ENCODE measurements around the gene TUBGCP3. TPM values are rescaled to one million over a fixed set of nuclear protein-coding genes. Genes with fewer than 3 reads are reported as not detected.
"Not testable (repeated sequence)": the region's sequence is repeated elsewhere in the genome, so short reads cannot be mapped to it uniquely, and the experiment has no call there.

TUBGCP3 gene, protein sequence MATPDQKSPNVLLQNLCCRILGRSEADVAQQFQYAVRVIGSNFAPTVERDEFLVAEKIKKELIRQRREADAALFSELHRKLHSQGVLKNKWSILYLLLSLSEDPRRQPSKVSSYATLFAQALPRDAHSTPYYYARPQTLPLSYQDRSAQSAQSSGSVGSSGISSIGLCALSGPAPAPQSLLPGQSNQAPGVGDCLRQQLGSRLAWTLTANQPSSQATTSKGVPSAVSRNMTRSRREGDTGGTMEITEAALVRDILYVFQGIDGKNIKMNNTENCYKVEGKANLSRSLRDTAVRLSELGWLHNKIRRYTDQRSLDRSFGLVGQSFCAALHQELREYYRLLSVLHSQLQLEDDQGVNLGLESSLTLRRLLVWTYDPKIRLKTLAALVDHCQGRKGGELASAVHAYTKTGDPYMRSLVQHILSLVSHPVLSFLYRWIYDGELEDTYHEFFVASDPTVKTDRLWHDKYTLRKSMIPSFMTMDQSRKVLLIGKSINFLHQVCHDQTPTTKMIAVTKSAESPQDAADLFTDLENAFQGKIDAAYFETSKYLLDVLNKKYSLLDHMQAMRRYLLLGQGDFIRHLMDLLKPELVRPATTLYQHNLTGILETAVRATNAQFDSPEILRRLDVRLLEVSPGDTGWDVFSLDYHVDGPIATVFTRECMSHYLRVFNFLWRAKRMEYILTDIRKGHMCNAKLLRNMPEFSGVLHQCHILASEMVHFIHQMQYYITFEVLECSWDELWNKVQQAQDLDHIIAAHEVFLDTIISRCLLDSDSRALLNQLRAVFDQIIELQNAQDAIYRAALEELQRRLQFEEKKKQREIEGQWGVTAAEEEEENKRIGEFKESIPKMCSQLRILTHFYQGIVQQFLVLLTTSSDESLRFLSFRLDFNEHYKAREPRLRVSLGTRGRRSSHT
- polyA plus RNA-seq (2013, experiment 1 of 2) = 19.4 TPM
- polyA plus RNA-seq (2013, experiment 2 of 2) = 23.6 TPM

DNA sequence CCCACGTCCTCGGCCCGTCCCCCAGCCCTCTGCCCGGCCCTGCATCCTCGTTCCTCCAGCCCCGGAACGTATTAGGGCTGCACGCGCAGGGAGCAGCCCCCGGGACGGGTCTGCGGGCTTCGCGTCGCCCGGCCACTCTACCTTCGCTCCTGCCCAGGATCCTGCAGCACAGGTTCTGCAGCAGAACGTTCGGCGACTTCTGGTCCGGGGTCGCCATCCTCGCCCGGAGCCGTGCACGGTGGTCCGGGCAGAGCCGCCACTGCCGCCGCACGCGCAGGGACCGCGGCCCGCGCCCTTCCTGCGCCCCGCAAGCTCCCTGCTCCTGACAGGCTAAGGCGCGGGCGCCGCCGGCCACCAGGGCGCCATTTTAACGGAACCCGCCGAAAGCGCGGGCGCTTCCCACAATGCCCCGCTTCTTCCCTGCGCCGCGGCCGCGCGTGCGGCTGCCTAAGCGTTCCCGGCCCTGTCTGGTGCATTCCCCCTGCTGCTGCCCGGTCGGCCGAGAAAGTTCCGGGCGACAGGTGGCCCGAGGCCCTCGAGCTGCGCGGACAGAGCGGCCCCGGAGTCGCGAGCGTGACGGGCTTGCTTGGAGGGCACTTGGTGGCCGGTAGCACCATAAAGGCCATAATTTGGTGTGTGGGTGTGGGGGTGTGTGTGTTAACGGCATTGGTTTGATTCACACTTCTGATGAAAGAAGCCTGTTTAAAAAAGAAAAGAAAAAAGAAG, at the start of gene TUBGCP3:
TSS of gene TUBGCP3 (minus strand) at position 390 of the 726 bp plus-strand sequence. CDS start at position 217, 173 bp downstream.
- Histone ChIP-seq H3K27ac (ENCODE audit: low read depth, low read length) (peak within 1 kb of the TSS; percentile 96), H3K27me3 (ENCODE audit: insufficient read depth, low read length) (0 out of 2 replicates have a peak, but pooled peaks cover 7% of the 10 kb centered on the region), H3K4me1 (ENCODE audit: insufficient read depth, low read length) (peaks cover 7% of the 10 kb centered on the region), H3K9me3 (ENCODE audit: insufficient read depth, low read depth, low read length) (no peaks in the 10 kb centered on the region), H3K9ac (ENCODE audit: low read depth, low read length) (peak within 1 kb of the TSS; percentile 94), H3K36me3 (ENCODE audit: insufficient read depth, low read length) (no peaks in the 10 kb centered on the region), H3K4me3 (ENCODE audit: low read length) (peak within 1 kb of the TSS; percentile 96)
- WGBS = 1% methylated on average over 77 of the region's 77 CpGs

DNA sequence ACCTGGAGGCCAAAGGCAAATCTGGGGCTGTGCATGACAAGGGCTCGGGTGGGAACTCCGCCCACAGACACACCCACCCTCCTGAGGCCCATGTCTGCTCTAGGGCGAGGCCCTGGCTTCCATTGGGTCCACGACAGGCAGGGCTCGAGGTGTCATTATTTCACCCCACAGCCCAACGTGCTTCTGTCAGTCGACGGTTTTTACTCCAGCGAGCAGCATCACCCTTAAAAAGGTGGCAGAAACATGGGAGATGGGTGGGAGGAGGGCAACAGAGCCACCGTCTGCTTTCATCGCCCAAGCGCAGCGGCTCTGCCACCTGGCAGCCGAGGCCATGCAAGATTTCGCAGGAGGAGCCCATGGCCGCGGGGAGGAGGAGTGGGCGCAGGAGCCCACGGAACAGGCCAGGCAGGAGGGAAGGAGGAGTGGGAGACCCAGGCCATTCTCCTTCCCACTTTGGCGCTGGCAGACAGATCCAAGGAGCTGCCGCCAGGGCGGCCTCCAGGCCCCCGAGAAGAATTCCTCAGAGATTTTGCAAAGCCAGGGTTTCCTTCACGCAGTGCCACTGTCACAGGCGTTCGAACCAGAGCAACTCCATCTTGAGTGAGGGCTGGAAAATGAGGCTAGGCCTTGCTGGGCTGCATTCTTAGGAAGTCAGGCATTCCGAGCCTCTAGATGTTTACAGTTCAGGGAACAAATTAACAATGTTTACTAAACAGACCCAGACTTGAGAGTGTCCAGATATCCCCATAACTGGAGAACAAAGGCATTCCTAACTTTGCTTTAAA, 49.3 kb upstream of the TUBGCP3 start:
- WGBS = 83% methylated on average over 27 of the region's 27 CpGs
- peaks cover 18% of the 10 kb centered on the region for H3K27me3 ChIP-seq (ENCODE audit: insufficient read depth, low read length)
- H3K4me1 ChIP-seq (ENCODE audit: insufficient read depth, low read length) = no peaks in the 10 kb centered on the region
- no peak overlapping the region for H3K9ac ChIP-seq (ENCODE audit: low read depth, low read length)
- H3K27ac ChIP-seq (ENCODE audit: low read depth, low read length) = no peak overlapping the region
- no peaks in the 10 kb centered on the region for H3K36me3 ChIP-seq (ENCODE audit: insufficient read depth, low read length)
- H3K4me3 ChIP-seq (ENCODE audit: low read length) = no peak overlapping the region
- H3K9me3 ChIP-seq (ENCODE audit: insufficient read depth, low read depth, low read length) = no peaks in the 10 kb centered on the region

DNA sequence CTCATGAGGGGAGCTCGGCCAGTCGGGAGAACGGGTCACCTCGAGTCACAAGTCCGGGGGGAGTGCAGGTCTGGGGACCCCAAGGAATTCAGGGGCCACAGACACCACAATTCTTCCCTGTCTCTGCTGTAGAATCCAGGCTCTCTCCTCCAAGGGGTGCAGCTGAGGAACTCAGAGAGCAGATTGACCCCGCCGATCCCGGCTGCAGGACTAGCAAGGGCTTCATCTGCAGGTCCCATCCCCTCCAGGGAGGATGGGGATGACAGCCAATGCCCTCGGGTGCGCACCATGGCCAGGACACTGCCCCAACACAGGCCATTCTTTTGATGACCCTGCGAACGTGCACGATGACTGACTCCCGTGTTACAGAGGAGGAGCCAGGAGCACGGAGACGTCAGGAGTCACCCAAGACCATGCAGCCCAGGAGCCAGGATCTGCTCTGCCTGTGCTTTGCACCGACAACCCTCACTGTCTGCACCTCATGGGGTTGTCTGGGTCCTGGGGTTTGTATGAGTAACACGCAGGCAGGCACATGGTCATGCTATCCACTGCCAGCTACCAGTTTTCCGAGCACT, 48.5 kb upstream of the TUBGCP3 start:
- Histone ChIP-seq H3K9ac (ENCODE audit: low read depth, low read length) (no peak overlapping the region), H3K27ac (ENCODE audit: low read depth, low read length) (no peak overlapping the region), H3K4me3 (ENCODE audit: low read length) (no peak overlapping the region), H3K4me1 (ENCODE audit: insufficient read depth, low read length) (no peaks in the 10 kb centered on the region), H3K9me3 (ENCODE audit: insufficient read depth, low read depth, low read length) (no peaks in the 10 kb centered on the region), H3K27me3 (ENCODE audit: insufficient read depth, low read length) (peaks cover 18% of the 10 kb centered on the region), H3K36me3 (ENCODE audit: insufficient read depth, low read length) (no peaks in the 10 kb centered on the region)
- 92% methylated on average over 19 of the region's 19 CpGs for WGBS

DNA sequence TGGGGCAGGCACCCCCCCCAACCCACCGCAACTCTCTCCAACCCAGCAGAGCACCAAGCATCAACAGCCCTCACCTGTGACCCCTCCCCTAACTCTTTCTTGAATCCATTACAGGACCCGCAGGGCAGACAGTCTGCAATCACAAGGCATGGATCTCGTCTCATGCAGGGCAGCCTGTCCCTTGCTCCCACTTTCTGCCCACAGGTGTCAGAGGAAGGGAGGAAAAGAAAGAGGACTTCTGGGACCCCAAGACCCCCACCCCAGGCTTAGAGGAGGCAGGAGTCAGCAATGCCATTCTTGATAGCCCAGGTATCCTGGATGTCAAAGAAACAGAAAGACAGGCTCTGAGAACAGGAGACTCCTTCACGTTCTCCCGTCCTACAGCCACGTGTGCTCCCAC, 47.4 kb upstream of the TUBGCP3 start:
- Histone ChIP-seq H3K27me3 (ENCODE audit: insufficient read depth, low read length) (peaks cover 14% of the 10 kb centered on the region), H3K27ac (ENCODE audit: low read depth, low read length) (no peak overlapping the region), H3K9ac (ENCODE audit: low read depth, low read length) (no peak overlapping the region), H3K36me3 (ENCODE audit: insufficient read depth, low read length) (no peaks in the 10 kb centered on the region), H3K4me1 (ENCODE audit: insufficient read depth, low read length) (no peaks in the 10 kb centered on the region), H3K9me3 (ENCODE audit: insufficient read depth, low read depth, low read length) (no peaks in the 10 kb centered on the region), H3K4me3 (ENCODE audit: low read length) (no peak overlapping the region)
- WGBS = 80% methylated on average over 6 of the region's 6 CpGs

DNA sequence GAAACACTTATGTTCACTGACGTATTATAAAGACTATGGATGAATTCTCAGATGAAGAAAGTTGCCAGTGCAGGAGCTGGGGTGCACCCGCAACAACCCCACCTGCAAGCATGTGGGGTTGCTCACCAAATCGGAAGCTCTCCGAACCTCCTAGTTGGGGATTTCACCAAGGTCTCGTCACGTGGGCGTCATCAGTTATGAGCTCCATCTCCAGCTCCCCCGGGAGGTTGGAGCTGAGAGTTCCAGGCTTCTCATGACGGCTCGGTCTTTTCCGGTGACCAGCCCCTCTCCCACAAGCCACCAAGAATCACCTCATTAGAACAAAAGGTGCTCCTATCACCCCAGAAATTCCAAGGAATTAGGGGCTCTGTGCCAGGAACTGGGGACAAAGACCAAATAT, 46.1 kb upstream of the TUBGCP3 start:
- Histone ChIP-seq H3K27ac (ENCODE audit: low read depth, low read length) (no peak overlapping the region), H3K27me3 (ENCODE audit: insufficient read depth, low read length) (peaks cover 2% of the 10 kb centered on the region), H3K4me1 (ENCODE audit: insufficient read depth, low read length) (no peaks in the 10 kb centered on the region), H3K9ac (ENCODE audit: low read depth, low read length) (no peak overlapping the region), H3K9me3 (ENCODE audit: insufficient read depth, low read depth, low read length) (no peaks in the 10 kb centered on the region), H3K4me3 (ENCODE audit: low read length) (no peak overlapping the region), H3K36me3 (ENCODE audit: insufficient read depth, low read length) (no peaks in the 10 kb centered on the region)
- WGBS = 91% methylated on average over 11 of the region's 11 CpGs

DNA sequence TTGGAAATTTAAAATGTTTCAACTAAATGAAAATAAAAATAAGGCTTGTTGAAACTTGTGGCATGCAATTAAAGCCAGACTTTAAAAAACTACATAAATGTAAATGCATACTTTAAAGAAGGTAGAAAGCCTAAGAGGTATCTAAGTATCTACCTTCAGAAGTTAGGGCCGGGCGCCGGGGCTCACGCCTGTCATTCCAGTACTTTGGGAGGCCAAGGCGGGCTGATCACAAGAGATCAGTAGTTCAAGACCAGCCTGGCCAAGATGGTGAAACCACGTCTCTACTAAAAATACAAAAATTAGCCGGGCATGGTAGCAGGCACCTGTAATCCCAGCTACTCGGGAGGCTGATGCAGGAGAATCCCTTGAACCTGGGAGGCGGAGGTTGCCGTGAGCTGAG, 42.3 kb upstream of the TUBGCP3 start:
- H3K9ac ChIP-seq (ENCODE audit: low read depth, low read length); H3K27me3 ChIP-seq (ENCODE audit: insufficient read depth, low read length); H3K4me3 ChIP-seq (ENCODE audit: low read length); H3K9me3 ChIP-seq (ENCODE audit: insufficient read depth, low read depth, low read length); H3K36me3 ChIP-seq (ENCODE audit: insufficient read depth, low read length); H3K27ac ChIP-seq (ENCODE audit: low read depth, low read length); H3K4me1 ChIP-seq (ENCODE audit: insufficient read depth, low read length): not testable (repeated sequence)
- WGBS = 95% methylated on average over 10 of the region's 10 CpGs

DNA sequence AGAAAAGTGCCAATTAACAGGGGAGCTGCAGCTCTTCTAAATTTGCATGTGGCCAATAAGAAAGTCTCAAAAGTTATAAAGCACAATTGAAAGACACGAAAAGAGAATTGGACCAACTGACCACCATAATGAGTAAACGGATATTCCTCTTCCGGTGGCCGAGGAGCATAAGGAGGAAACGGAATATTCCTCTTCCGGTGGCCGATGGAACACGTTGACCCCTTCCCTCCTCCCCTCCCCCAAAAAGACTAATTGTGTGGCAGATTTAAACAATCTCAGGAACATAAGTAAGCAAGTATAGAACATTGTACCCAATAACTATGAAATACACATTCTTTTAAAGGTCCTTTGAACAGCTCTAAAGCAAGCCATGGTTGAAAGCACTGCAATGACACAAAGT, 41.2 kb upstream of the TUBGCP3 start:
- 93% methylated on average over 8 of the region's 8 CpGs for WGBS
- no peaks in the 10 kb centered on the region for H3K27me3 ChIP-seq (ENCODE audit: insufficient read depth, low read length)
- no peak overlapping the region for H3K9ac ChIP-seq (ENCODE audit: low read depth, low read length)
- H3K9me3 ChIP-seq (ENCODE audit: insufficient read depth, low read depth, low read length) = no peaks in the 10 kb centered on the region
- no peaks in the 10 kb centered on the region for H3K4me1 ChIP-seq (ENCODE audit: insufficient read depth, low read length)
- H3K4me3 ChIP-seq (ENCODE audit: low read length) = no peak overlapping the region
- H3K36me3 ChIP-seq (ENCODE audit: insufficient read depth, low read length) = no peaks in the 10 kb centered on the region
- H3K27ac ChIP-seq (ENCODE audit: low read depth, low read length) = no peak overlapping the region

DNA sequence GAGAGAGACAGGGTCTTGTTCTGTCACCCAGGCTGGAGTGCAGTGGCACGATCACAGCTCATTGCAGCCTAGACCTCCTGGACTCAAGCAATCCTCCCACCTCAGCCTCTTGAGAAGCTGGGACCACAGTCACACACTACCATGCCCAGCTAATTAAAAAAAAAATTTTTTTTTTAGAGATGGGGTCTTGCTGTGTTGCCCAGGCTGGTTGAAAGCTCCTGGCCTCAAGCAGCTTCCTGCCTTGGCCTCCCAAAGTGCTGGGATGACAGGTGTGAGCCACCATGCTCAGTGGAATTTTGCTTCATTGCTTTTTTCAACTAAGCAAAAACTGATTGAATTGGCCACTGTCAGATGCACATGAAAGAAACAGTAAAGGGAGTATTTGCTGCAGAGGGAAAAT, 39.7 kb upstream of the TUBGCP3 start:
- not testable (repeated sequence) for H3K9ac ChIP-seq (ENCODE audit: low read depth, low read length); H3K27ac ChIP-seq (ENCODE audit: low read depth, low read length); H3K4me3 ChIP-seq (ENCODE audit: low read length); H3K36me3 ChIP-seq (ENCODE audit: insufficient read depth, low read length); H3K4me1 ChIP-seq (ENCODE audit: insufficient read depth, low read length); H3K9me3 ChIP-seq (ENCODE audit: insufficient read depth, low read depth, low read length); H3K27me3 ChIP-seq (ENCODE audit: insufficient read depth, low read length)
- 100% methylated on average over 1 of the region's 1 CpG for WGBS

DNA sequence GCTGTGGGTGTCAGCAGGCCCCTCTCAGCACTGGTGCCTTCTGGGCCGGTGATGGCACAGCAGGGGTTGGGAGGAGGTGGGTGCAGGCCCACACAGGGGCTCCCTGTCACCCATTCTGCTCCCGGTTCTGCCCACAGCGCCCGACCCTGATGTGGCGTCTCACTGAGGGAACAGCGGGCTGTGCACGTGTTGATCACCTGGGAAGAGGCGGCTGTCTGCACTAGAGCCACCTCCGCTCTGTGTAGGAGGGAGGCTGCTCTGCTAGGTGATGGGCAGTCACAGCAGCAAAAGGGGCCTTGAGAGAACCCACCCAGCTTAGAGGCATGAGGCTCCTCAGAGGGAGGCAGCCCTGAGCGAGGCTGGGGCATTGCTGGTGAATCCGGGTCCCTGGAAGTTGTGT, 39.2 kb upstream of the TUBGCP3 start:
- Histone ChIP-seq H3K36me3 (ENCODE audit: insufficient read depth, low read length) (no peaks in the 10 kb centered on the region), H3K27ac (ENCODE audit: low read depth, low read length) (no peak overlapping the region), H3K9ac (ENCODE audit: low read depth, low read length) (no peak overlapping the region), H3K9me3 (ENCODE audit: insufficient read depth, low read depth, low read length) (no peaks in the 10 kb centered on the region), H3K4me1 (ENCODE audit: insufficient read depth, low read length) (no peaks in the 10 kb centered on the region), H3K27me3 (ENCODE audit: insufficient read depth, low read length) (no peaks in the 10 kb centered on the region), H3K4me3 (ENCODE audit: low read length) (no peak overlapping the region)
- WGBS = 93% methylated on average over 11 of the region's 11 CpGs

DNA sequence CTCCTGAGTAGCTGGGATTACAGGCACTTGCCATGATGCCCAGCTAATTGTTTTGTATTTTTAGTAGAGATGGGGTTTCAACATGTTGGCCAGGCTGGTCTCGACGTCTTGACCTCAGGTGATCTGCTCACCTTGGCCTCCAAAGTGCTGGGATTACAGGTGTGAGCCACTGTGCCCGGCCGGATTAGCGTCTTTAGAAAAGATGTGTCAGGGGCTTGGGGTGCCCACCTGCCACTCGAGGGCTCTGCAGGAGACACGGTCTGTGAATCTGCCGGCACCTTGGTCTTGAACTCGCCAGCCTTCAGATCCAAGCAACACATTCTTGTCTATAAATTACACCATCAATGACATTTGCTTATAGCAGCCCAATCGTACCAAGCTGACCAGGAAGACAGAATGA, 38.8 kb upstream of the TUBGCP3 start:
- H3K36me3 ChIP-seq (ENCODE audit: insufficient read depth, low read length) = no peaks in the 10 kb centered on the region
- H3K9ac ChIP-seq (ENCODE audit: low read depth, low read length) = no peak overlapping the region
- H3K27me3 ChIP-seq (ENCODE audit: insufficient read depth, low read length) = no peaks in the 10 kb centered on the region
- no peak overlapping the region for H3K4me3 ChIP-seq (ENCODE audit: low read length)
- H3K27ac ChIP-seq (ENCODE audit: low read depth, low read length) = no peak overlapping the region
- no peaks in the 10 kb centered on the region for H3K9me3 ChIP-seq (ENCODE audit: insufficient read depth, low read depth, low read length)
- WGBS = 97% methylated on average over 10 of the region's 10 CpGs
- H3K4me1 ChIP-seq (ENCODE audit: insufficient read depth, low read length) = no peaks in the 10 kb centered on the region
